GM13977 (cell line): ENCODE measurements around the gene USP37.

Source experiments
- DNase-seq: peaks from one replicate; pipeline ENCODE4 v3.0.0; 2012; ENCODE audit warnings: low spot score
- in situ Hi-C: fragments of 300-500 bp; cut with MboI; formaldehyde crosslinking; loops from one replicate; pipeline ENCODE4 v1.12.0; 2022; ENCODE audit warnings: low sequenced_read_pairs, low pct_unique_long_range_greater_than_20kb, mixed read lengths, inconsistent platforms; ENCODE audit not compliant: unreplicated experiment
- TF ChIP-seq, protein P1 (sequence below): IDR thresholded peaks from 2 replicates; pipeline ENCODE4 v1.5.1; 2012; ENCODE audit warnings: mild to moderate bottlenecking, control low read depth; ENCODE audit not compliant: insufficient read depth; ENCODE audit errors: extremely low read depth, missing control alignments

Gene USP37, protein sequence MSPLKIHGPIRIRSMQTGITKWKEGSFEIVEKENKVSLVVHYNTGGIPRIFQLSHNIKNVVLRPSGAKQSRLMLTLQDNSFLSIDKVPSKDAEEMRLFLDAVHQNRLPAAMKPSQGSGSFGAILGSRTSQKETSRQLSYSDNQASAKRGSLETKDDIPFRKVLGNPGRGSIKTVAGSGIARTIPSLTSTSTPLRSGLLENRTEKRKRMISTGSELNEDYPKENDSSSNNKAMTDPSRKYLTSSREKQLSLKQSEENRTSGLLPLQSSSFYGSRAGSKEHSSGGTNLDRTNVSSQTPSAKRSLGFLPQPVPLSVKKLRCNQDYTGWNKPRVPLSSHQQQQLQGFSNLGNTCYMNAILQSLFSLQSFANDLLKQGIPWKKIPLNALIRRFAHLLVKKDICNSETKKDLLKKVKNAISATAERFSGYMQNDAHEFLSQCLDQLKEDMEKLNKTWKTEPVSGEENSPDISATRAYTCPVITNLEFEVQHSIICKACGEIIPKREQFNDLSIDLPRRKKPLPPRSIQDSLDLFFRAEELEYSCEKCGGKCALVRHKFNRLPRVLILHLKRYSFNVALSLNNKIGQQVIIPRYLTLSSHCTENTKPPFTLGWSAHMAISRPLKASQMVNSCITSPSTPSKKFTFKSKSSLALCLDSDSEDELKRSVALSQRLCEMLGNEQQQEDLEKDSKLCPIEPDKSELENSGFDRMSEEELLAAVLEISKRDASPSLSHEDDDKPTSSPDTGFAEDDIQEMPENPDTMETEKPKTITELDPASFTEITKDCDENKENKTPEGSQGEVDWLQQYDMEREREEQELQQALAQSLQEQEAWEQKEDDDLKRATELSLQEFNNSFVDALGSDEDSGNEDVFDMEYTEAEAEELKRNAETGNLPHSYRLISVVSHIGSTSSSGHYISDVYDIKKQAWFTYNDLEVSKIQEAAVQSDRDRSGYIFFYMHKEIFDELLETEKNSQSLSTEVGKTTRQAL

DNA sequence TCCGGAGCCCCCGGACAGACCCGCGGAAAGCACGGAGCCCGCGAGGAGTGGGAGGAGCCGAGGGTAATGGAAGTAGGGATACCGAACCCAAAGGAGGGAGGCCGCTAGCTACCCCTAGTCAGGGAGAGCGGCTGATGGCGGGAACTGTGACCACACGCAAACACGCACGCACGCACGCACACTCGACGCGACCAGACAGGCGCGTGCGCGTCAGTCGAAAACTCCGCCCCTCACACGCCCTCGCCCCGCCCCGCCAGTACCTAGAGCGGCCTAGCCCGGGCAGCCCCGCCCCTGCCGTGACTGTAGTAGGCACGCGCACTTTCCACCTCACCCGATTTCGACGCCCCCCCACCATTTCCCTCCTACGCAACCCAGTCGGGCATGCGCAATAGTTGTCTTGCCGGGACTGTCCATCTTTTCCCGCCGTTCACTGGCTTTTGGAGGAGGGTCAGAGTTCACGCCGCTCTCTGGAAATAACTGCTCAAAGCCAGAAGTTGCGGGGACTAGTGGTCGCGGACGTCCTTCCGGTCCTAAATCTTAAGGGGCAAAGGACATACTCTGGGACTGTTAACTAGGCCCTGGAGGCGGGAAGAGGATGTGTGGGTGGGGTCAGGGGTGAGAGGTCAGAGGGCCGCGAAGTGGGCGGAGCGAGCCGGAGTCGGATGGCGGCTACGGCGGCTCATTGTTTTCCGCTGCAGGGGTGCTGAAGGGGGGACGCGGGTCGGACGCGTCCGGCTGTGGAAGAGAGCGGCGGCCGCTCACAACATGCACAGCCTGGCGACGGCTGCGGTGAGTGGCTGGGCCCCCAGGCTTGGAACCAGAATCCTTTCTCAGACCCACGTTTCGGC lies at the start of gene USP37, which contains the start of gene CNOT9:
USP37 (minus strand) TSS at position 162 of the 848 bp plus-strand sequence. CDS start 9,698 bp downstream, outside the sequence.
CNOT9 (plus strand) TSS at position 650 of the 848 bp plus-strand sequence; CDS start at position 766, 116 bp downstream.
- in situ Hi-C loops: no loop called here
- TF ChIP-seq, protein P1, sequence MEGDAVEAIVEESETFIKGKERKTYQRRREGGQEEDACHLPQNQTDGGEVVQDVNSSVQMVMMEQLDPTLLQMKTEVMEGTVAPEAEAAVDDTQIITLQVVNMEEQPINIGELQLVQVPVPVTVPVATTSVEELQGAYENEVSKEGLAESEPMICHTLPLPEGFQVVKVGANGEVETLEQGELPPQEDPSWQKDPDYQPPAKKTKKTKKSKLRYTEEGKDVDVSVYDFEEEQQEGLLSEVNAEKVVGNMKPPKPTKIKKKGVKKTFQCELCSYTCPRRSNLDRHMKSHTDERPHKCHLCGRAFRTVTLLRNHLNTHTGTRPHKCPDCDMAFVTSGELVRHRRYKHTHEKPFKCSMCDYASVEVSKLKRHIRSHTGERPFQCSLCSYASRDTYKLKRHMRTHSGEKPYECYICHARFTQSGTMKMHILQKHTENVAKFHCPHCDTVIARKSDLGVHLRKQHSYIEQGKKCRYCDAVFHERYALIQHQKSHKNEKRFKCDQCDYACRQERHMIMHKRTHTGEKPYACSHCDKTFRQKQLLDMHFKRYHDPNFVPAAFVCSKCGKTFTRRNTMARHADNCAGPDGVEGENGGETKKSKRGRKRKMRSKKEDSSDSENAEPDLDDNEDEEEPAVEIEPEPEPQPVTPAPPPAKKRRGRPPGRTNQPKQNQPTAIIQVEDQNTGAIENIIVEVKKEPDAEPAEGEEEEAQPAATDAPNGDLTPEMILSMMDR: no peak
- peak; percentile 95 for DNase-seq

DNA sequence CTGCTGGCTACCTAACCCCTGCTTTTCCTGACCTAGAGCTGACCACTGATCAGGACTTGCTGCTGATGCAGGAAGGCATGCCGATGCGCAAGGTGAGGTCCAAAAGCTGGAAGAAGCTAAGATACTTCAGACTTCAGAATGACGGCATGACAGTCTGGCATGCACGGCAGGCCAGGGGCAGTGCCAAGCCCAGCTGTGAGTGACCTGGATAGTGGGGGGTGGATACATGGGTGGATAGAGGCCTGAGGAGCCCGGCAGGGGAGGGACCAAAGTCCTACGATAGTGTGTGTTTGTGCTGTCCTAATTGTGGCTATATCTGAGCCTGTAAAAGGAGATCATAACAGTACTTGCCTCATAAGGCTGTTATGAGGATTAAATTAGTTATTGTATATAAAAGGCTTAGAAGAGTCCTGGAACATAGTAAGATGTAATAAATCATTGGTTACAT lies 47.7 kb upstream of the USP37 start:
- no peak for DNase-seq
- TF ChIP-seq, protein P1: no peak
- in situ Hi-C loops: no loop called here

DNA sequence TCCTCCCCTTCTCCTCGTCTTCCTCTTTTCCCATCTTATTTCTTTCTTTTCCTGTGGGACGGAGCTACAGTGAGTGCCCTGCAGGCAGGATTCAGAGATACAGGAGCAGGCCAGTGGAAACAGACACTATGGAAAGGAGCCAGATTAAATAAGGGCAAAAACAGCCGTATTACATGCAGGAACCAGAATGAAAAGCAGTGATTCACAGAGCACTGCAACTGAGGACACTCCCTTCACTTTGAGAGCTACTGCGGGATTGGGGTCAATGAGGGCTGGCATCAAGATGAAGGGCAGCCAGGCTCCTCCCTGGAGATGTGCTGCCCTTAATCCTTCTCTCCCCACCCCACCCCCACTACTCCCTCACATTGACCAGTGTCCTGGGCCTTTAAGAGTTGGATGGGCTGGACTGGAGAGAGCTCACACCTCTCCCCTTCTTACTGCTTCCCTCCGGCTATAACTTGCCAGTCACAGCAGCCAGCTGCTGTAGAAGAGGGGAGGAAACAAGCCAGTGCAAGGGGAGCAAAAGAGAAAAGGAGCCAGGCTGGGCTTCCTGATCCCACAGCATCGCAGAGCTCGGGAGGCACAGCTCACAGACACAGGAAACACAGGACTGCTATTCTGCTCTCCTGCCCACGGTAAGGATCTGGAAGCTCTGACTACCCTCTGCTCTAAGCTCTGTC lies 39.4 kb upstream of the USP37 start, which contains the start of gene PLCD4:
PLCD4 (plus strand) TSS at position 464 of the 680 bp plus-strand sequence. CDS start 7,841 bp downstream, outside the sequence.
- TF ChIP-seq, protein P1: no peak
- no peak for DNase-seq
- in situ Hi-C loops: no loop called here

DNA sequence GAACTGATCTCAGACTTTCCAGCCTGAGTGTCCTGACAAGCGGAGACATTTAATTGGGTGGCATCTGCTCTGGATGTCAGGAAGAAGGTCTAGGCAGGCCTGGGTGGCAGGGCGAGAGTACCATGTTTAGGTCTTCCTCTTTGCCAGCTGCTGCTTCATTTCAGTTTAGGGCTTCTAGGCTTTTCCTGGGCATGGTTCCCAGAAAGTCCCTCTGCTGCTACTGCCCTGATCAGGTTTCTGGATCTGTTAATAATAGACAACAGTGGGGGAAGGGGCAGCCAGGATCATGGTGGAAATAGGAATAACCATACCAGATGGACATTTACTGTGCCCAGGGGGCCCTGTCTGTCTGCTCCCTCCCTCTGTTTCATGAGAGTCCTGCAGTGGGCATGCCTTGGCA lies 37.3 kb upstream of the USP37 start:
- no peak for DNase-seq
- TF ChIP-seq, protein P1: no peak
- in situ Hi-C loops: no loop called here

DNA sequence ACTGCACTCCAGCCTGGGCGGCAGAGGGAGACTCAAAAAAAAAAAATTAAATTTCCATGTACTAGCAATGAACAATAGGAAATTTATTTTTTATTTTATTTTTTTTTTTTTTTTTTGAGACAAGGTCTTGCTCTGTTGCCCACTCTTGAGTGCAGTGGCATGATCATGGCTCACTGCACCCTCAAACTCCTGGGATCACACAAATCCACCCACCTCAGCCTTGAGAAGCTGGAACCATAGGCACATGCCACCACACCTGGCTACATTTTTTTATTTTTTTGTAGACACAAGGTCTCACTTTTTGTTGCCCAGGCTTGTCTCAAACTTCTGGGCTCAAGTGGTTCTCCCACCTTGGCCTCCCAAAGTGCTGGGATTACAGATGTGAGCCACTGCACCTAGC lies 17.4 kb upstream of the USP37 start:
- no peak for DNase-seq
- TF ChIP-seq, protein P1: no peak
- in situ Hi-C loops: no loop called here
